HG02943 (cell line): ENCODE measurements around the gene CEACAM4.
"Not testable (repeated sequence)": the region's sequence is repeated elsewhere in the genome, so short reads cannot be mapped to it uniquely, and the experiment has no call there.

ENCODE experiments used
- ATAC-seq: cut with Tn5 transposase; IDR thresholded peaks from one replicate; pipeline ENCODE4 v1.9.1; 2021; ENCODE audit warnings: mild to moderate bottlenecking, low read depth, moderate library complexity; ENCODE audit not compliant: unreplicated experiment

The CEACAM4 gene

GRCh38 chr19:41626877-41627276 lies at the start of gene CEACAM4:
CEACAM4 (minus strand) TSS chr19:41627074; CDS start chr19:41626963, 111 bp downstream.
- no peak for ATAC-seq

DNA sequence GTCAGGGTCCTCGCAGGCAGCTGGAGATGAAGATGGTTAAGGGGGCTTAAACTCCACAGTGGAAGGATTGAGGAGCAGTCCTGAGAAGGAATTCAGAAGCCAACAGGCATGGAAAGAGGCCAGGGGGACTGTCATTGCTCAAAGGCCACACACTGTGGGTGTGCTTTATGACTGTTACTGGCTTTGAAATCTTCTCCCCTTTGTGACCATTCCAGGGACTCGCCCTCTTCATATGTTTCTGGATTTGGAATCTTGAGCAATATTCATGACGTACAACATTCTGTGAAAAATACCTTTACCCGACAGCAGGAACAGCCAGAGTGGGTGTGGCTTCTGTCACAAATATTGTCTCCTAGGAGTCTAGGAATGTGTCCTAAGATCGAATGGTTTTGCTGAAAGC lies 44.6 kb upstream of the CEACAM4 start:
- no peak for ATAC-seq

DNA sequence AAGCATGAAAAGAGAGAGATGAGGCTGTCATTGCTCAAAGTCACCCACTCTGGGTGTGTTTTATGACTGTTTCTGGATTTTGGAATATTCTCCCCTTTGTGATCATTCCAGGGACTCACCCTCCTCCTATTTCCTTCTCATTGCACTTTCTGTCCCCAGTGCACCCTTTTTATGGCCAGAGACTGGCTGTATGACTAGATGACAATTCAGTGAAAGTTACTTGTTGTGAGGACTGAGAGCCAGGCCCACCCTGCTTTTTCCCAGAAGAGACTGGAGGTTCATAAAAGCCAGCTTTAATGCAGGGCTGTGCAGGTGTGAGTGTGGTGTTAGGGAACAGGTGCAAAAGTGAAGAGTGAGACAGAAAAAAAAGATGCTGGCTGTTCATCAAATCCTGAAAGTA lies 43.9 kb upstream of the CEACAM4 start:
- no peak for ATAC-seq

GRCh38 chr19:41668315-41668714 lies 41.4 kb upstream of the CEACAM4 start:
- no peak for ATAC-seq

- ATAC-seq, result no peak
Observed at GRCh38 chr19:41666075-41666474, 39.2 kb upstream of the CEACAM4 start.

DNA sequence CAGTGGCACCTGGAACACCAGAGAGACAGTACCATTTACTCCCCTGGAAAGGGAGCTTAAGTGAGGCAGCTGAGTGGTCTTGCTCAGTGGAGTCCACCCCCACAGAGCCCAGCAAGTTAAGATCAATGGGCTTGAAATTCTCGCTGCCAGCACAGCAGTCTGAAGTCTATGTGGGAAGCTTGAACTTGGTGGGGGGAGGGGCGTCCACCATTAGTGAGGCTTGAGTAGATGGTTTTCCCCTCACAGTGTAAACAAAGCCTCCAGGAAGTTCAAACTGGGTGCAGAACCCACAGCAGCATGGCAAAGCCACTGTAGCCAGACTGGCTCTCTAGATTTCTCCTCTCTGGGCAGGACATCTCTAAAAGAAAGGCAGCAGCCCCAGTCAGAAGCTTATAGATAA lies 30.3 kb upstream of the CEACAM4 start:
- no peak for ATAC-seq

- not testable (repeated sequence) for ATAC-seq
Observed at GRCh38 chr19:41656756-41657155, 29.9 kb upstream of the CEACAM4 start.

DNA sequence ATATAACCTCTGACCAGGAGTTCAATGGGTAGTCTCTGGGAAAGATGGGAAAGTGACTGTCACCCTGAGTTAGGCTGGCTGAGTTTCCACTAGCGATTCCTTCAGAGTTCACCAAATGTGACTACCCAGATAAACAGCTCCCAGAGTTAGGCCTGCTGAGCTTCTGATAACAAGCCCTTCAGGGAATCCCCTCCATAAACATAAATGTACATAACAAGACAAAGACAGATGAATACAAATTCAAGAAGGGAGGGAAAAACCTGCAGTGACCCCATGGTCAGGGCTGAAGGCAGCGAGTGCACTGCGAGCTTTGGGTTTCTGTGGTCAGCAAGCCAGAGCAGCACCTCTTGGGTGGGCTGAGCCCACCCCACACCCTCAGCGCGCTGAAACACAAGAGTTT lies 25.4 kb upstream of the CEACAM4 start:
- no peak for ATAC-seq

- ATAC-seq, result no peak
Observed at GRCh38 chr19:41649827-41650226, 23.0 kb upstream of the CEACAM4 start.

DNA sequence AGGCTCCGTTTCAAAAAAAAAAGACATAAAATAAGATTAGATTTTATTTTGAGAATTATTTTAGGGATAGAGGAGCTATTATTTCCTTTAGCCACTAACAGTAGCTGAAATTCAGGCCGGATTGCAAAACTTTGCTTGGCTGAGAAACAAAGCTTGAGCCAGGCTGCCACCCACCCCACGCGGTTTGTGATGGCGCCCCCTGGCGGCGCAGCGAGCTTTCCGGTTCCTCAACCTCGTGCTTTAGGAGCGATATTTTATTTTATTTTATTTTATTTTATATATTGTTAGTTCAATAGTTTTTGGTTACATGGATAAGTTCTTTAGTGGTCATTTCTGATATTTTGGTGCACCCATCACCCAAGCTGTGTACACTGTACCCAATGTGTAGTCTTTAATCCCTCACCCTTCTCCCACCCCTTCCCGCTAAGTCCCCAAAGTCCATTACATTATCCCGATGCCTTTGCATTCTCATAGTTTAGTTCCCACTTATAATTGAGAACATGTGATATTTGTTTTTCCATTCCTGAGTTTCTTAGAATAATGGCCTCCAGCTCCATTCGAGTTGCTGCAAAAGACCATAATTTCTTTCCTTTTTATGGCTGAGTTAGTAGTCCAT lies 19.8 kb upstream of the CEACAM4 start:
- ATAC-seq, result no peak

DNA sequence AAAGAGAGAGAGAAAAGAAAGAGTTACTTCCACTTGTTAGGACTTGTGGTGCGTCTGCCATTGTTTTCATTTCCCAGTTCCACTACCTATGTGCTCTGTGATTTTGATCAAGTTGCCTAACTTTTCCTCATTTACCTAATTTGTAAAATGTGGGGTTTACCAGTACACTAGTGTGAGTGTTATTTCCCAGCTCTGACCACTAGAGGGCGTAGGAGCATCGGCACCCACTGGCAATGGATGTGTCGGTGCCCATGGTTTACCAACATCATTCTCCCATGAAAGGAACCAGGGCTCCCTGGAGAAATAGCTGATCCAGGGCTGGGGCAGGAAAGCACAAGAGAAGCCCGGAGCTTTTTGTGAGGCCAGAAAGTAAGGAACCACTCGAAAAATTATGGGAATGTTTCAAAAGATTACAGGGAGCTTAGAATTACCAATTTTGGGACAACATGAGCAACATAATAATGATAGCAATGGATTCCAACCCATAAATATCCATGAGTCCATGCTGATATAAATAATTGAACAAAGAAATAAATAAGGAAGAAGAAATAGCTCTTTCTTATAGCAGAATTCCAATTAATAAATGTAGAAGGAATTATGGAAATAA lies 15.1 kb upstream of the CEACAM4 start:
- no peak for ATAC-seq

DNA sequence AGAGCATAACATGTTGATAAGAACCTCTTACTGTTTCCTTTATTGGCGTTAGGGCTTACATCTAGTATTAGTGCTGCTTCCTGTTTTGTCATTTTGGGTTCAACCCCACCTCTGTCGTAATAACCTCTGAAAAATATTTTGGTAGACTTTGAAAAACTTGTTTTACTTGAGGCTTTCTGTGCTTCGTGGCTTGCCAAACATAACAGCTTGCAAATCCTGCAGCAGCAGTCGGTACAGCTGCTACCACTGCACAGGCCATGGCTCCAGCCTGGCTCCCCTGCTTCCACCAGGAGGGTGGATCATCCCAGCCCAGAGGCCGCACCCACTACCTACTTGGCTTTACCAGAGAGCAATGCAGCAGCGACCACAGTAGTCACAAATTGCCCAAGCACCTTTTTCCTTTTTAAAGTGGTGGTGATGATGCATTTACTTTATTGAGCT lies 11.8 kb upstream of the CEACAM4 start:
- ATAC-seq, result no peak

- no peak for ATAC-seq
Observed at GRCh38 chr19:41637484-41637883, 10.6 kb upstream of the CEACAM4 start.

GRCh38 chr19:41627966-41628675 lies 1.2 kb upstream of the CEACAM4 start:
- ATAC-seq, result no peak

GRCh38 chr19:41626278-41626677 lies 596 bp downstream of the CEACAM4 start:
- ATAC-seq, result no peak

- no peak for ATAC-seq
Observed at GRCh38 chr19:41624937-41625336, 1.9 kb downstream of the CEACAM4 start.

DNA sequence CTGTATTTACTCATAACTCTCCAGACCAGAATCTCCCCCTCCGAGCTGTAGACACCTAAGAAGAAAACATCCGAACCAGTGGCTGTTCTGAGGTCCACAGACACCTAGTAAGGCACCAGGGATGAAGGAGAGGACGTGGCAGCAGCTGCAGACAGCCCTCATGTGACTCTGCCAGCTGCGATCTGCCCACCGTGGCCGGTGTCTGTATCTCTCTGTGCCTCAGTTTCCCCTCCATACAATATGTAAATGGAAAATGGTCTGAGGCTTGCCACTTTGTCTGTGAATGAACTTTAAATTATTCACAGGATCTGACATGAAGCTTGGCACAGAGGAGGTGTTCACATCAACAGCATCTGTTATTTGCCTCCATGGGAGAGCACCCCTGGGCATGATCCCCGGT lies 2.4 kb downstream of the CEACAM4 start:
- no peak for ATAC-seq

DNA sequence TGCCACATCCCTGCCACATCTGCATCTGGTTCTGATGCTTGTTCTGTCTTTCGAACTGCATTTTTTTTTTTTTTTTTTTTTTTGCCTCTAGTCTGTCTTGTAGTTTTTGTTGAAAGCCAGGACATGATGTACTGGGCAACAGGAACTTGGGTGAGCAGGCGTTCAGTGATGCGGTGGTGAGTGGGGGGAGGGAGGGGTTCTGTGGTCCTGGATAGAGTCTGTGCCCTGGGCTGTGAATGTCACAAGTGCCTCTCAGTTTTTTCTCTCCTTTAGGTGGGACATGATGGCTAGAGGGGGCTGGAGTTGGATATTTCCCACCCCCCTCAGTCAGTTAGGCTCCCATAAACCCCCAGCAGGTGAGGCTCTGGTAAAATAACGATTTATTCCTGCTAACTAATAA lies 3.5 kb downstream of the CEACAM4 start:
- no peak for ATAC-seq

- ATAC-seq, result no peak
Observed at GRCh38 chr19:41621654-41622053, 5.2 kb downstream of the CEACAM4 start.

DNA sequence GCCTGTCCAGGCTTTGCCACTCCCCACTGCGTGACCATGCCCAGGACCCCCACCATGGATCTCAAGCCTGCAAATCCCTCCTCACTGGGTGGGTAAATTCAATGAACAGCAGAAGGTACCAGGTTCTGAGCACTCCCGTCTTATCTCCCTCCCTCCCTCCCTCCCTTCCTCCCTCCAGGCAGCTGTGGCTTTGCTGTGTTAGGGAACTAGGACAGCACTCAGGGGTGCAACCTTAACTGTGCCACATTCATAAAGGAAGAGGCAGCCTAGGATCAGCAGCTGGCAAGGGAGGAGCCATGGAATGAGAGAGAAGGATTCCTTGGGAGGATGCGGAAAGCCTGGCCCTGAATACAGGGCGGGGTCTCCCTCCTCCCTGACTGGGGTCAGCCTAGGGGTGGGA lies 5.6 kb downstream of the CEACAM4 start:
- no peak for ATAC-seq

DNA sequence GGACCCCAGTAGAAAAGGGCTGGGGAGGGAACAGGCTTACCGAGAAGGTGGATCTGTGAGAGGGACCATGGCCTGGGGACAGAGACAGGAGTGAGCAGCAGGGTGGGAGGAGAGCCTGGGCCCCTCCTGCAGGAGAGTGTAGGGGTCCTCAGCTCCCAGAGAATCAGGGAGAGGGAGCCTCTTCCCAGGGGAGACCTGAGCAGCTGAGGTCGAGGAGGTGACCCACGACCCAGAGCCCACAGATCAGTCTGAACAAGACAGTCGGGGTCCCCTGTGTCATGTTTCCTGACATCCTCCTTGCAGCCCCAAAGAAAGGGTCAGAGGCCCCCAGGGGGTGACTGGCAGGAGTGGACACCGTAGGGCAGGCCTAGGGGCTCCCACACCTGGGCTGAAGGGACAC lies 6.7 kb downstream of the CEACAM4 start:
- ATAC-seq, result no peak

DNA sequence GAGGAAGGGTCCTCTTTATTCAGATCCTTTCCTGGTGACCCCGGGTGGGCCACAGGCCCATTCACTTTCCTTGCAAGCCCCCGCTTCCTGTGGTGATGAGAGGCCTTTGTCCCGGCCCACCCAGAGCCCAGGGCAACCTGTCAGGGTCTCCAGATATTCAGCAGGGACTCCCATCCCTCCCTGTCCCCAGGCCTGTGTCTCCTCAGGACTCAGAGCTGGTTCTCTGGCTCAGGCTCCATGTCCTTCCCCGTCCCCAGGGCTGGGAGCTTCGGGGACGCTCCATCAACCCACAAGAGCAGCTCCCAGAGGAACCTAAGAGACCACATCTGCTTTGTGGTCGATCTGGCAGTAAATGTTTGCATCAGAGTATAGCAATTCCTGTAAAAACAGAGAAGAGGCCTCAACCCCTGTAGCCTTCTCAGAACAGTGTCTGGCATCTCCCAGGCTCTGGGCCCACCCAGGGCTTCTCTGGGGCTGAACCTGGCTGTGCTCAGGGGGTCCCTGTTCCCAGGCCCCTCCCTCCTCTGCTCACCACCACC lies 7.8 kb downstream of the CEACAM4 start:
- no peak for ATAC-seq
